Measurements from ENCODE around the gene SGF29.
"Not testable (repeated sequence)": the region's sequence is repeated elsewhere in the genome, so short reads cannot be mapped to it uniquely, and the experiment has no call there.

The SGF29 gene

GRCh38 chr16:28561557-28562187 lies 8.0 kb downstream of the SGF29 start:
- no peak for FAIRE-seq

GRCh38 chr16:28562199-28562598 lies 8.5 kb downstream of the SGF29 start:
- FAIRE-seq = no peak
- no peak for DNase-seq (ENCODE audit: insufficient read length, low spot score)

More at GRCh38 chr16:28561557-28562187, 8.0 kb downstream of the SGF29 start:
- DNase-seq (ENCODE audit: insufficient read length, low spot score) = no peak

- no peak for FAIRE-seq
- DNase-seq (ENCODE audit: insufficient read length, low spot score) = no peak
These were observed 9.5 kb downstream of the SGF29 start for GRCh38 chr16:28563218-28563617.

GRCh38 chr16:28566233-28566925 lies 12.7 kb downstream of the SGF29 start:
- not testable (repeated sequence) for FAIRE-seq; DNase-seq (ENCODE audit: insufficient read length, low spot score)

- no peak for DNase-seq (ENCODE audit: insufficient read length, low spot score)
These were observed 13.6 kb downstream of the SGF29 start for GRCh38 chr16:28567292-28567691.

GRCh38 chr16:28569021-28569420 lies 15.3 kb downstream of the SGF29 start:
- FAIRE-seq = no peak
- no peak for DNase-seq (ENCODE audit: insufficient read length, low spot score)

More at GRCh38 chr16:28567292-28567691, 13.6 kb downstream of the SGF29 start:
- FAIRE-seq = no peak

- DNase-seq (ENCODE audit: insufficient read length, low spot score) = no peak
- FAIRE-seq = no peak
These were observed 16.4 kb downstream of the SGF29 start for GRCh38 chr16:28569968-28570752.

GRCh38 chr16:28572696-28573510 lies 19.2 kb downstream of the SGF29 start:
- FAIRE-seq = no peak
- no peak for DNase-seq (ENCODE audit: insufficient read length, low spot score)

- DNase-seq (ENCODE audit: insufficient read length, low spot score) (no peak), FAIRE-seq (no peak)
These were observed 20.3 kb downstream of the SGF29 start for GRCh38 chr16:28573738-28574718.

- FAIRE-seq = no peak
- DNase-seq (ENCODE audit: insufficient read length, low spot score) = no peak
These were observed 21.2 kb downstream of the SGF29 start for GRCh38 chr16:28574925-28575324.

GRCh38 chr16:28575446-28576109 lies 21.9 kb downstream of the SGF29 start:
- no peak for DNase-seq (ENCODE audit: insufficient read length, low spot score)
- no peak for FAIRE-seq

GRCh38 chr16:28580726-28581315 lies 27.1 kb downstream of the SGF29 start:
- no peak for FAIRE-seq
- no peak for DNase-seq (ENCODE audit: insufficient read length, low spot score)

GRCh38 chr16:28585674-28586073 lies 32.0 kb downstream of the SGF29 start:
- FAIRE-seq (no peak), DNase-seq (ENCODE audit: insufficient read length, low spot score) (no peak)

- no peak for DNase-seq (ENCODE audit: insufficient read length, low spot score)
- FAIRE-seq = no peak
These were observed 32.7 kb downstream of the SGF29 start for GRCh38 chr16:28586466-28586865.

GRCh38 chr16:28587386-28587785 lies 33.7 kb downstream of the SGF29 start:
- no peak for DNase-seq (ENCODE audit: insufficient read length, low spot score)
- no peak for FAIRE-seq

- no peak for DNase-seq (ENCODE audit: insufficient read length, low spot score)
- no peak for FAIRE-seq
These were observed 35.3 kb downstream of the SGF29 start for GRCh38 chr16:28589069-28589468.

GRCh38 chr16:28589930-28590329 lies 36.2 kb downstream of the SGF29 start:
- no peak for DNase-seq (ENCODE audit: insufficient read length, low spot score)
- FAIRE-seq = no peak

Data from GM19239 (cell line).